Chondrocyte (in vitro differentiated cells): Measurements from ENCODE around the gene INPP4B. TPM values are rescaled to one million over a fixed set of nuclear protein-coding genes. Genes with fewer than 3 reads are reported as not detected.

Experiments used
- DNase-seq: peaks from one replicate; pipeline ENCODE4 v3.0.0; 2021; ENCODE audit warnings: mixed read lengths, low spot score
- H3K27ac Mint-ChIP-seq: one replicate; pipeline ENCODE4 v1.8.0; 2021; ENCODE audit warnings: mild to moderate bottlenecking, moderate library complexity, mixed read lengths; ENCODE audit not compliant: unreplicated experiment
- H3K27me3 Mint-ChIP-seq: 2 replicates; pipeline ENCODE4 v1.8.0; 2021; ENCODE audit warnings: low read depth, mixed read lengths
- H3K36me3 Mint-ChIP-seq: 2 replicates; pipeline ENCODE4 v1.8.0; 2021; ENCODE audit warnings: low read depth, mixed read lengths
- H3K4me1 Mint-ChIP-seq: 2 replicates; pipeline ENCODE4 v1.8.0; 2021; ENCODE audit warnings: low read depth, mild to moderate bottlenecking, mixed read lengths
- H3K4me3 Mint-ChIP-seq: one replicate; pipeline ENCODE4 v1.8.0; 2021; ENCODE audit warnings: mild to moderate bottlenecking, moderate library complexity, mixed read lengths; ENCODE audit not compliant: unreplicated experiment
- H3K9me3 Mint-ChIP-seq: 2 replicates; pipeline ENCODE4 v1.8.0; 2021; ENCODE audit warnings: low read depth, mixed read lengths
- CTCF ChIP-seq: fragments of 200-600 bp; sonication (generic); IDR thresholded peaks from 2 replicates; pipeline ENCODE4 v1.5.0; 2021; ENCODE audit warnings: antibody characterized with exemption, mild to moderate bottlenecking, moderate library complexity
- total RNA-seq: library from RNA; stranded (reverse); gene quantifications from 3 replicates; pipeline ENCODE4 v1.2.1, GENCODE V29; 2021

The INPP4B gene
- total RNA-seq, 1 donor from 2014 or later, result 30.0 TPM

- H3K4me3 Mint-ChIP-seq, result no peak overlapping the region
- no peak for DNase-seq
- H3K9me3 Mint-ChIP-seq, result no peaks in the 10 kb centered on the region
- peaks cover 6% of the 10 kb centered on the region for H3K36me3 Mint-ChIP-seq
- no peaks in the 10 kb centered on the region for H3K27me3 Mint-ChIP-seq
- H3K4me1 Mint-ChIP-seq, result peaks cover 17% of the 10 kb centered on the region
- TF ChIP-seq CTCF, result no peak
- no peak overlapping the region for H3K27ac Mint-ChIP-seq
Observed at GRCh38 chr4:142092941-142093340, 753.2 kb downstream of the INPP4B start.

GRCh38 chr4:142091691-142092182 is 754.4 kb downstream of the INPP4B start:
- Mint-ChIP-seq H3K27ac (no peak overlapping the region), H3K36me3 (peaks cover 4% of the 10 kb centered on the region), H3K9me3 (no peaks in the 10 kb centered on the region), H3K27me3 (no peaks in the 10 kb centered on the region), H3K4me3 (no peak overlapping the region), H3K4me1 (peaks cover 17% of the 10 kb centered on the region)
- no peak for DNase-seq
- no peak for TF ChIP-seq CTCF

GRCh38 chr4:142091085-142091513 is 755.0 kb downstream of the INPP4B start:
- Mint-ChIP-seq H3K4me3 (no peak overlapping the region), H3K4me1 (peaks cover 12% of the 10 kb centered on the region), H3K27me3 (no peaks in the 10 kb centered on the region), H3K36me3 (peaks cover 4% of the 10 kb centered on the region), H3K9me3 (no peaks in the 10 kb centered on the region), H3K27ac (peak overlapping the region; percentile 53)
- DNase-seq, result no peak
- TF ChIP-seq CTCF, result no peak

- Mint-ChIP-seq H3K36me3 (peaks cover 5% of the 10 kb centered on the region), H3K4me1 (no peaks in the 10 kb centered on the region), H3K4me3 (no peak overlapping the region), H3K27ac (peak overlapping the region; percentile 17), H3K9me3 (no peaks in the 10 kb centered on the region), H3K27me3 (no peaks in the 10 kb centered on the region)
- no peak for TF ChIP-seq CTCF
- DNase-seq, result no peak
Observed at GRCh38 chr4:142088906-142089305, 757.2 kb downstream of the INPP4B start.

- Mint-ChIP-seq H3K36me3 (peaks cover 6% of the 10 kb centered on the region), H3K4me1 (no peaks in the 10 kb centered on the region), H3K27me3 (no peaks in the 10 kb centered on the region), H3K9me3 (no peaks in the 10 kb centered on the region), H3K4me3 (no peak overlapping the region), H3K27ac (no peak overlapping the region)
- no peak for TF ChIP-seq CTCF
- no peak for DNase-seq
Observed at GRCh38 chr4:142085513-142086292, 760.4 kb downstream of the INPP4B start.
